ENCODE measurements around the gene RAD9A. TPM values are rescaled to one million over a fixed set of nuclear protein-coding genes. Genes with fewer than 3 reads are reported as not detected.
A peak's percentile ranks its signal among the peaks of the same experiment; 100 is the strongest.

The RAD9A gene
- total RNA-seq, 1 experiment from 2014 or later, result 55.1 TPM

- Histone ChIP-seq H3K36me3 (ENCODE audit: control insufficient read depth, insufficient read depth, low read length) (peaks cover 17% of the 10 kb centered on the region), H3K9me3 (no peaks in the 10 kb centered on the region), H3K27me3 (replicated peaks; ENCODE audit: control insufficient read depth, insufficient read depth, low read length) (no peaks in the 10 kb centered on the region), H3K4me3 (ENCODE audit: low read depth, low read length) (peak overlapping the region; percentile 98), H3K4me1 (peaks cover 20% of the 10 kb centered on the region)
- intact Hi-C loops (cut with micrococcal nuclease; ENCODE audit: unreplicated experiment), result loop anchor here (1.0 to 5.0 kb wide), 6 partner anchors 14 to 91 kb away; partner anchors contain the start of genes AIP, CDK2AP2, PITPNM1 and RPS6KB2
- no TSS peak for BruUV-seq (replicated peaks)
- Mint-ChIP-seq H3K27ac (ENCODE audit: unreplicated experiment) (peak overlapping the region; percentile 83), H3K4me1 (ENCODE audit: low read depth, unreplicated experiment) (peaks cover 9% of the 10 kb centered on the region), H3K4me3 (ENCODE audit: unreplicated experiment) (peak overlapping the region; percentile 90), H3K9me3 (ENCODE audit: unreplicated experiment) (no peaks in the 10 kb centered on the region), H3K36me3 (ENCODE audit: insufficient read depth, unreplicated experiment) (peaks cover 70% of the 10 kb centered on the region), H3K27me3 (ENCODE audit: insufficient read depth, unreplicated experiment) (no peaks in the 10 kb centered on the region)
- POLR2A ChIA-PET, result interaction anchor here (0.6 to 1.3 kb wide), 14 partner anchors 11 to 195 kb away, joined by 3 to 9 read pairs (median 6); partner anchors contain the start of genes PPP1CA and RPS6KB2
- TF ChIP-seq, protein P1, sequence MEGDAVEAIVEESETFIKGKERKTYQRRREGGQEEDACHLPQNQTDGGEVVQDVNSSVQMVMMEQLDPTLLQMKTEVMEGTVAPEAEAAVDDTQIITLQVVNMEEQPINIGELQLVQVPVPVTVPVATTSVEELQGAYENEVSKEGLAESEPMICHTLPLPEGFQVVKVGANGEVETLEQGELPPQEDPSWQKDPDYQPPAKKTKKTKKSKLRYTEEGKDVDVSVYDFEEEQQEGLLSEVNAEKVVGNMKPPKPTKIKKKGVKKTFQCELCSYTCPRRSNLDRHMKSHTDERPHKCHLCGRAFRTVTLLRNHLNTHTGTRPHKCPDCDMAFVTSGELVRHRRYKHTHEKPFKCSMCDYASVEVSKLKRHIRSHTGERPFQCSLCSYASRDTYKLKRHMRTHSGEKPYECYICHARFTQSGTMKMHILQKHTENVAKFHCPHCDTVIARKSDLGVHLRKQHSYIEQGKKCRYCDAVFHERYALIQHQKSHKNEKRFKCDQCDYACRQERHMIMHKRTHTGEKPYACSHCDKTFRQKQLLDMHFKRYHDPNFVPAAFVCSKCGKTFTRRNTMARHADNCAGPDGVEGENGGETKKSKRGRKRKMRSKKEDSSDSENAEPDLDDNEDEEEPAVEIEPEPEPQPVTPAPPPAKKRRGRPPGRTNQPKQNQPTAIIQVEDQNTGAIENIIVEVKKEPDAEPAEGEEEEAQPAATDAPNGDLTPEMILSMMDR (IDR thresholded peaks at IDR 0.05; ENCODE audit: insufficient read depth in 1 of 2, low read depth in 1 of 2, low read length in 1 of 2, severe bottlenecking in 1 of 2, unreplicated experiment in 1 of 2), result no peak
- CTCF ChIA-PET, result interaction anchor here (0.6 to 2.1 kb wide), 7 partner anchors 17 to 174 kb away, joined by 3 to 11 read pairs (median 3); partner anchors contain the start of gene PPP1CA
- no peak for DNase-seq
These were observed 51.0 kb downstream of the RAD9A start for GRCh38 chr11:67442504-67443404.

- POLR2A ChIA-PET, result no interaction called here
- CTCF ChIA-PET, result interaction anchor here (0.6 kb wide), 1 partner anchor 28 kb away, joined by 3 read pairs; no protein-coding TSS in a partner anchor
These were observed 53.7 kb downstream of the RAD9A start for GRCh38 chr11:67445515-67445914.

More at GRCh38 chr11:67445515-67445914, 53.7 kb downstream of the RAD9A start:
- Mint-ChIP-seq H3K9me3 (ENCODE audit: unreplicated experiment) (no peaks in the 10 kb centered on the region), H3K4me1 (ENCODE audit: low read depth, unreplicated experiment) (peaks cover 9% of the 10 kb centered on the region), H3K4me3 (ENCODE audit: unreplicated experiment) (peak overlapping the region; percentile 90), H3K36me3 (ENCODE audit: insufficient read depth, unreplicated experiment) (peaks cover 42% of the 10 kb centered on the region), H3K27me3 (ENCODE audit: insufficient read depth, unreplicated experiment) (no peaks in the 10 kb centered on the region), H3K27ac (ENCODE audit: unreplicated experiment) (peak overlapping the region; percentile 83)
- Histone ChIP-seq H3K9me3 (no peaks in the 10 kb centered on the region), H3K4me3 (ENCODE audit: low read depth, low read length) (no peak overlapping the region), H3K27me3 (replicated peaks; ENCODE audit: control insufficient read depth, insufficient read depth, low read length) (no peaks in the 10 kb centered on the region), H3K4me1 (peaks cover 20% of the 10 kb centered on the region), H3K36me3 (ENCODE audit: control insufficient read depth, insufficient read depth, low read length) (peaks cover 13% of the 10 kb centered on the region)
- DNase-seq, result no peak
- TF ChIP-seq, protein P1 (IDR thresholded peaks at IDR 0.05; ENCODE audit: insufficient read depth in 1 of 2, low read depth in 1 of 2, low read length in 1 of 2, severe bottlenecking in 1 of 2, unreplicated experiment in 1 of 2), result no peak
- intact Hi-C loops (cut with micrococcal nuclease; ENCODE audit: unreplicated experiment), result no loop called here
- no TSS peak for BruUV-seq (replicated peaks)

Other genes with a start within 250 kb of the RAD9A start
- gene GRK2, start 125.5 kb upstream of the RAD9A start, total RNA-seq (2022), result 113 and 120 TPM in 2 replicates
- 83.3 and 88.6 TPM in 2 replicates for gene ANKRD13D, start 102.7 kb upstream of the RAD9A start, total RNA-seq (2022)
- 81.2 and 89.6 TPM in 2 replicates for gene SSH3, start 88.5 kb upstream of the RAD9A start, total RNA-seq (2022)
- gene POLD4, start 38.4 kb upstream of the RAD9A start, total RNA-seq (2022), result 29.8 and 30.8 TPM in 2 replicates
- gene CLCF1, start 18.4 kb upstream of the RAD9A start, total RNA-seq (2022), result 4.5 and 5.8 TPM in 2 replicates
- gene PPP1CA, start 9.9 kb downstream of the RAD9A start, total RNA-seq (2022), result 384 and 389 TPM in 2 replicates
- 0.26 TPM in 1 of 2 replicates, not detected in the other for gene TBC1D10C, start 12.1 kb downstream of the RAD9A start, total RNA-seq (2022)
- gene CARNS1, start 23.7 kb downstream of the RAD9A start, total RNA-seq (2022), result 0.09 and 0.28 TPM in 2 replicates
- gene RPS6KB2, start 36.5 kb downstream of the RAD9A start, total RNA-seq (2022), result 109 and 116 TPM in 2 replicates
- 0.27 TPM in 1 of 2 replicates, not detected in the other for gene PTPRCAP, start 45.7 kb downstream of the RAD9A start, total RNA-seq (2022)
- gene CORO1B, start 51.5 kb downstream of the RAD9A start, total RNA-seq (2022), result 172 and 176 TPM in 2 replicates
- gene GPR152, start 60.7 kb downstream of the RAD9A start, total RNA-seq (2022), result not detected in 2 replicates
- not detected in 2 replicates for gene CABP4, start 63.4 kb downstream of the RAD9A start, total RNA-seq (2022)
- gene TMEM134, start 77.3 kb downstream of the RAD9A start, total RNA-seq (2022), result 47.9 and 52.2 TPM in 2 replicates
- 110 and 112 TPM in 2 replicates for gene AIP, start 91.0 kb downstream of the RAD9A start, total RNA-seq (2022)
- gene PITPNM1, start 113.4 kb downstream of the RAD9A start, total RNA-seq (2022), result 65.0 and 78.3 TPM in 2 replicates
- 96.1 and 99.4 TPM in 2 replicates for gene CDK2AP2, start 116.2 kb downstream of the RAD9A start, total RNA-seq (2022)
- gene CABP2, start 131.5 kb downstream of the RAD9A start, total RNA-seq (2022), result not detected in 2 replicates
- gene GSTP1, start 191.8 kb downstream of the RAD9A start, total RNA-seq (2022), result 1,799 and 1,911 TPM in 2 replicates
- gene NDUFV1, start 214.9 kb downstream of the RAD9A start, total RNA-seq (2022), result 358 and 375 TPM in 2 replicates
- gene NUDT8, start 238.0 kb downstream of the RAD9A start, total RNA-seq (2022), result 15.0 and 18.1 TPM in 2 replicates
- not detected in 2 replicates for gene TBX10, start 247.8 kb downstream of the RAD9A start, total RNA-seq (2022)

Measured in Caco-2 (cell line).